IMR-90 (cell line): ENCODE measurements around the gene NRIP3. TPM values are rescaled to one million over a fixed set of nuclear protein-coding genes. Genes with fewer than 3 reads are reported as not detected.

Source experiments
- ATAC-seq: fragments of 200-7000 bp; cut with Tn5 transposase; 2 replicates; pipeline ENCODE4 v1.9.1; 2020; ENCODE audit warnings: low read depth, mild to moderate bottlenecking, moderate library complexity
- BruUV-seq: library from RNA; stranded (reverse); fragments of 400-500 nt; replicated peaks from 2 replicates; lab custom pipeline; 2021; lab: Mats Ljungman, UMichigan
- CTCF ChIA-PET: fragments of 300-600 bp; formaldehyde crosslinking; extraction: SDS; loops from one replicate; lab custom pipeline; 2021; ENCODE audit warnings: antibody characterized with exemption; lab: Yijun Ruan, JAX
- POLR2A ChIA-PET: fragments of 300-600 bp; sonication (Branson Sonifier 250); formaldehyde crosslinking; loops from one replicate; lab custom pipeline; 2022; ENCODE audit warnings: antibody characterized with exemption; ENCODE audit not compliant: unreplicated experiment; lab: Charles Lee
- DNase-seq: peaks from one replicate; pipeline ENCODE4 v3.0.0; 2013
- H2AFZ ChIP-seq: replicated peaks from 2 replicates; pipeline ENCODE3; 2013; ENCODE audit warnings: low read length, mild to moderate bottlenecking; ENCODE audit not compliant: poor library complexity
- H2AK5ac ChIP-seq: 2 replicates; pipeline ENCODE4 v1.6.1; 2013; ENCODE audit warnings: low read depth, low read length, inconsistent platforms
- H2AK9ac ChIP-seq: replicated peaks from 2 replicates; pipeline ENCODE3; 2013; ENCODE audit warnings: mild to moderate bottlenecking, low read depth, low read length, moderate library complexity; ENCODE audit not compliant: poor library complexity
- H2BK120ac ChIP-seq: 2 replicates; pipeline ENCODE4 v1.6.1; 2013; ENCODE audit warnings: low read depth, low read length, inconsistent platforms
- H2BK15ac ChIP-seq: 3 replicates; pipeline ENCODE4 v1.6.1; 2013; ENCODE audit warnings: low read depth, low read length, inconsistent platforms
- H2BK20ac ChIP-seq: 2 replicates; pipeline ENCODE4 v1.6.1; 2013; ENCODE audit warnings: low read depth, mild to moderate bottlenecking, inconsistent platforms, low read length, moderate library complexity
- H2BK5ac ChIP-seq: 2 replicates; pipeline ENCODE4 v1.6.1; 2013; ENCODE audit warnings: mild to moderate bottlenecking, low read depth, low read length, inconsistent platforms; ENCODE audit not compliant: poor library complexity, severe bottlenecking
- H3K14ac ChIP-seq: replicated peaks from 2 replicates; pipeline ENCODE4 v1.6.1; 2013; ENCODE audit warnings: low read depth, low read length, inconsistent platforms
- H3K18ac ChIP-seq: 2 replicates; pipeline ENCODE4 v1.6.1; 2013; ENCODE audit warnings: low read depth, low read length, control low read depth
- H3K23ac ChIP-seq: 2 replicates; pipeline ENCODE4 v1.6.1; 2013; ENCODE audit warnings: low read depth, low read length, inconsistent platforms
- H3K27ac ChIP-seq: 2 replicates; pipeline ENCODE4 v1.5.1; 2013; ENCODE audit warnings: mild to moderate bottlenecking, control low read depth, low read length; ENCODE audit not compliant: insufficient read depth
- H3K27me3 ChIP-seq: 2 replicates; pipeline ENCODE4 v1.6.1; 2013; ENCODE audit warnings: low read length; ENCODE audit not compliant: control insufficient read depth, insufficient read depth
- H3K36me3 ChIP-seq: 2 replicates; pipeline ENCODE4 v1.6.1; 2013; ENCODE audit warnings: low read length, mixed read lengths; ENCODE audit not compliant: control insufficient read depth, insufficient read depth
- H3K4ac ChIP-seq: 2 replicates; pipeline ENCODE4 v1.6.1; 2013; ENCODE audit warnings: low read depth, low read length, inconsistent platforms
- H3K4me1 ChIP-seq: 2 replicates; pipeline ENCODE4 v1.6.1; 2013; ENCODE audit warnings: low read length, mixed read lengths; ENCODE audit not compliant: control insufficient read depth, insufficient read depth
- H3K4me2 ChIP-seq: 2 replicates; pipeline ENCODE4 v1.6.1; 2013; ENCODE audit warnings: low read depth, mild to moderate bottlenecking, control low read depth, low read length, moderate library complexity
- H3K4me3 ChIP-seq: 2 replicates; pipeline ENCODE4 v1.5.1; 2013; ENCODE audit warnings: low read depth, mild to moderate bottlenecking, control low read depth, low read length, moderate library complexity; ENCODE audit not compliant: insufficient read depth
- H3K56ac ChIP-seq: 2 replicates; pipeline ENCODE4 v1.6.1; 2013; ENCODE audit warnings: low read length, inconsistent platforms; ENCODE audit not compliant: insufficient read depth; ENCODE audit errors: extremely low read depth
- H3K79me1 ChIP-seq, 2 experiments: 2 replicates each; pipeline ENCODE4 v1.6.1; 2013; ENCODE audit warnings: low read length in 2 of 2, inconsistent platforms in 1 of 2, low read depth in 1 of 2
- H3K9ac ChIP-seq: 2 replicates; pipeline ENCODE4 v1.6.1; 2013; ENCODE audit warnings: low read depth, low read length, control low read depth
- H3K9me1 ChIP-seq: 2 replicates; pipeline ENCODE4 v1.6.1; 2013; ENCODE audit warnings: low read length, inconsistent platforms; ENCODE audit not compliant: insufficient read depth
- H3K9me3 ChIP-seq: 2 replicates; pipeline ENCODE4 v1.6.1; 2013; ENCODE audit warnings: low read length; ENCODE audit not compliant: control insufficient read depth, insufficient read depth
- H4K20me1 ChIP-seq: 2 replicates; pipeline ENCODE4 v1.6.1; 2013; ENCODE audit warnings: low read length, inconsistent platforms; ENCODE audit not compliant: insufficient read depth
- H4K5ac ChIP-seq: 2 replicates; pipeline ENCODE4 v1.6.1; 2013; ENCODE audit warnings: mild to moderate bottlenecking, low read depth, low read length, control low read depth
- H4K8ac ChIP-seq, 2 experiments: 2 replicates each; pipeline ENCODE4 v1.6.1; 2013; ENCODE audit warnings: low read depth in 2 of 2, low read length in 2 of 2, control low read depth in 1 of 2, inconsistent platforms in 1 of 2
- H4K91ac ChIP-seq: 2 replicates; pipeline ENCODE4 v1.6.1; 2013; ENCODE audit warnings: low read depth, low read length, inconsistent platforms; ENCODE audit not compliant: insufficient read depth
- BHLHE40 ChIP-seq: fragments of 150-350 bp; IDR thresholded peaks from 2 replicates; pipeline ENCODE4 v1.6.1; 2016; ENCODE audit warnings: mild to moderate bottlenecking, low read depth, low read length
- CEBPB ChIP-seq: IDR thresholded peaks from 2 replicates; pipeline ENCODE4 v1.6.1; 2012; ENCODE audit warnings: low read depth, low read length, improper control_type of control experiment
- CHD1 ChIP-seq: IDR thresholded peaks from 2 replicates; pipeline ENCODE4 v1.6.1; 2012; ENCODE audit warnings: low read depth, low read length, improper control_type of control experiment
- CTCF ChIP-seq: conservative IDR thresholded peaks from 2 replicates; pipeline ENCODE4 v1.5.1; 2012; ENCODE audit warnings: mild to moderate bottlenecking, low read depth, low read length, improper control_type of control experiment
- FOS ChIP-seq: fragments of 150-350 bp; IDR thresholded peaks from 2 replicates; pipeline ENCODE4 v1.6.1; 2016; ENCODE audit warnings: low read depth, low read length
- MAFK ChIP-seq: IDR thresholded peaks from 2 replicates; pipeline ENCODE4 v1.6.1; 2012; ENCODE audit warnings: low read depth, low read length, improper control_type of control experiment
- MAZ ChIP-seq: IDR thresholded peaks from 2 replicates; pipeline ENCODE4 v1.6.1; 2012; ENCODE audit warnings: low read depth, mild to moderate bottlenecking, low read length, improper control_type of control experiment, moderate library complexity, borderline replicate concordance
- MXI1 ChIP-seq: IDR thresholded peaks from 2 replicates; pipeline ENCODE4 v1.6.1; 2012; ENCODE audit warnings: low read depth, mild to moderate bottlenecking, low read length, moderate library complexity, borderline replicate concordance
- NFE2L2 ChIP-seq: fragments of 150-350 bp; IDR thresholded peaks from 2 replicates; pipeline ENCODE4 v1.6.1; 2016; ENCODE audit warnings: low read depth, mild to moderate bottlenecking, low read length
- POLR2A ChIP-seq: IDR thresholded peaks from 2 replicates; pipeline ENCODE4 v1.6.1; 2012; ENCODE audit warnings: mild to moderate bottlenecking, low read depth, low read length
- RAD21 ChIP-seq: IDR thresholded peaks from 2 replicates; pipeline ENCODE4 v1.6.1; 2012; ENCODE audit warnings: low read length, improper control_type of control experiment
- RCOR1 ChIP-seq: IDR thresholded peaks from 2 replicates; pipeline ENCODE4 v1.6.1; 2012; ENCODE audit warnings: mild to moderate bottlenecking, low read length, improper control_type of control experiment; ENCODE audit not compliant: insufficient replicate concordance
- RFX5 ChIP-seq: IDR thresholded peaks from 2 replicates; pipeline ENCODE4 v1.8.0; 2012; ENCODE audit warnings: low read depth, mild to moderate bottlenecking, low read length, moderate library complexity
- SMC3 ChIP-seq: fragments of 150-350 bp; IDR thresholded peaks from 2 replicates; pipeline ENCODE4 v1.6.1; 2016; ENCODE audit warnings: low read depth, mild to moderate bottlenecking, antibody characterized with exemption, low read length, moderate library complexity
- WGBS, 2 experiments: methylation state at CpG; one replicate each; pipeline versions ENCODE4 v1.1.5 to v1.1.7; 2013; ENCODE audit warnings: missing lambda C conversion rate in 2 of 2; ENCODE audit not compliant: insufficient read length in 1 of 2; ENCODE audit errors: extremely low coverage in 2 of 2; 5-methylcytosine and 5-hydroxymethylcytosine counted together
- dilution Hi-C: fragments of 300-500 bp; cut with HindIII; formaldehyde crosslinking; loops from one replicate; pipeline ENCODE4 v1.14.3; 2018; ENCODE audit warnings: low sequenced_read_pairs; ENCODE audit not compliant: unreplicated experiment
- in situ Hi-C: fragments of 300-500 bp; cut with MboI; formaldehyde crosslinking; loops from 3 replicates; pipeline ENCODE4 v1.14.3; 2019; ENCODE audit warnings: low sequenced_read_pairs, inconsistent platforms, mixed read lengths
- intact Hi-C: fragments of 100-400 bp; cut with micrococcal nuclease; formaldehyde crosslinking; loops from 2 replicates; pipeline ENCODE4 v1.10.0; 2022
- polyA plus RNA-seq, 3 experiments: library from polyadenylated mRNA; depleted of rRNA; stranded (reverse); fragments of >200 nt; gene quantifications; 2 replicates each; pipeline ENCODE4 v1.2.3, GENCODE V29; 2012; ENCODE audit warnings: low replicate concordance in 1 of 3
- total RNA-seq: library from RNA; depleted of rRNA; stranded (reverse); fragments of >200 nt; gene quantifications from 2 replicates; pipeline ENCODE4 v1.2.3, GENCODE V29; 2012
- TF ChIP-seq, protein P1 (sequence below): fragments of 150-350 bp; IDR thresholded peaks from 2 replicates; pipeline ENCODE4 v1.6.1; 2016; ENCODE audit warnings: low read depth, mild to moderate bottlenecking, low read length, moderate library complexity, borderline replicate concordance

NRIP3 gene
- total and polyA plus RNA-seq, 2 of the 4 experiments (the other 2 are of a cell fraction): 11.5 to 43.6 TPM

DNA sequence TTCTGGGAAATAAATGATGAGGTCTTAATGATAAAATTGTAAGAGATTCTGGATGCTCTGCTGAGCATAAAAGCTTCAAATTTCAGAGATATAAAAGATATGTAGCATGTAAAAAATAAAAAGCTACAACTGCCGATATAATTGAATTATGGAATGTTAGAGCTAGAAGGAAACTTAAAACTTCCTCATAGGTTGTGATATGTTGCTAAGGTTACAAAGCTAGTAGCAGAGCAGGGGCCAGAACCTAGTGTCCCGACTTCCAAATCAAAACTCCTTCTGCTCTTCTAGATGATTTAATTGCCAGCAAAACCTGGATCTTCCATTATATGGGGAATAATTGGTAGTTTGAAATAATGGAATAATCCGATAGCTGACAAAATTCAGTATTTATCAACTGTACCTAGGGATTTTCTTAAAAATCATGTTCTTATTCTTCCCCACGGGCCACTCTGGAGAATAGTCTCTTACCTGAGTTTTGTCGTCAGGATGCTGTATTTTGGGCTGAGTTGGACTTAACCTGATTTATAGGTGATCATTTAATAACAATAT lies 61.2 kb downstream of the NRIP3 start, which contains the start of gene ASCL3:
Gene ASCL3, minus strand, starts transcription at position 499 of the 549 bp plus-strand sequence. CDS start 4,855 bp downstream, outside the sequence.
- dilution Hi-C loops: no loop called here
- in situ Hi-C loops: no loop called here
- H2AK9ac ChIP-seq: no peak within 1 kb of the TSS
- H3K23ac ChIP-seq: no peak within 1 kb of the TSS
- no peaks in the 10 kb centered on the region for H3K27me3 ChIP-seq
- H4K91ac ChIP-seq: no peak within 1 kb of the TSS
- no peak within 1 kb of the TSS for H2BK120ac ChIP-seq
- BruUV-seq: no TSS peak
- H3K4me1 ChIP-seq: peaks cover 3% of the 10 kb centered on the region
- H3K14ac ChIP-seq: no peak within 1 kb of the TSS
- no peak within 1 kb of the TSS for H4K8ac ChIP-seq
- no peak within 1 kb of the TSS for H2AK5ac ChIP-seq
- CTCF ChIA-PET: interaction anchor here (1.6 kb wide), 1 partner anchor 9 kb away, joined by 5 read pairs; no protein-coding TSS in a partner anchor
- H3K79me1 ChIP-seq: no peaks in the 10 kb centered on the region
- no peak within 1 kb of the TSS for H4K5ac ChIP-seq
- H2BK5ac ChIP-seq: no peak within 1 kb of the TSS
- TF ChIP-seq CEBPB (no peak), FOS (no peak), RCOR1 (no peak), MXI1 (no peak), CHD1 (no peak), RAD21 (no peak), RFX5 (no peak), MAZ (no peak), POLR2A (no peak), BHLHE40 (no peak), NFE2L2 (no peak), CTCF (no peak), MAFK (no peak), SMC3 (no peak)
- TF ChIP-seq, protein P1, sequence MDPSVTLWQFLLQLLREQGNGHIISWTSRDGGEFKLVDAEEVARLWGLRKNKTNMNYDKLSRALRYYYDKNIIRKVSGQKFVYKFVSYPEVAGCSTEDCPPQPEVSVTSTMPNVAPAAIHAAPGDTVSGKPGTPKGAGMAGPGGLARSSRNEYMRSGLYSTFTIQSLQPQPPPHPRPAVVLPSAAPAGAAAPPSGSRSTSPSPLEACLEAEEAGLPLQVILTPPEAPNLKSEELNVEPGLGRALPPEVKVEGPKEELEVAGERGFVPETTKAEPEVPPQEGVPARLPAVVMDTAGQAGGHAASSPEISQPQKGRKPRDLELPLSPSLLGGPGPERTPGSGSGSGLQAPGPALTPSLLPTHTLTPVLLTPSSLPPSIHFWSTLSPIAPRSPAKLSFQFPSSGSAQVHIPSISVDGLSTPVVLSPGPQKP: no peak
- POLR2A ChIA-PET: no interaction called here
- H2BK15ac ChIP-seq: no peak within 1 kb of the TSS
- H3K18ac ChIP-seq: no peak within 1 kb of the TSS
- no peaks in the 10 kb centered on the region for H3K36me3 ChIP-seq
- DNase-seq: no peak
- ATAC-seq: no peak
- H2AFZ ChIP-seq: no peak within 1 kb of the TSS
- H3K4ac ChIP-seq: no peak within 1 kb of the TSS
- no peak within 1 kb of the TSS for H3K27ac ChIP-seq
- H3K4me3 ChIP-seq: no peak within 1 kb of the TSS
- H3K56ac ChIP-seq: no peak within 1 kb of the TSS
- H3K4me2 ChIP-seq: no peak within 1 kb of the TSS
- H2BK20ac ChIP-seq: no peak within 1 kb of the TSS
- H3K9me1 ChIP-seq: no peaks in the 10 kb centered on the region
- H4K20me1 ChIP-seq: no peaks in the 10 kb centered on the region
- H3K9me3 ChIP-seq: no peaks in the 10 kb centered on the region
- intact Hi-C loops: no loop called here
- WGBS, 2 experiments: no CpG with 5 or more reads among the region's 5 CpGs
- no peak within 1 kb of the TSS for H3K9ac ChIP-seq
